K562 (cell line): ENCODE results near the gene GABARAP. TPM values are rescaled to one million over a fixed set of nuclear protein-coding genes. Genes with fewer than 3 reads are reported as not detected.
A peak's percentile ranks its signal among the peaks of the same experiment; 100 is the strongest.

Experiments
- ATAC-seq: fragments of 200-7000 bp; cut with Tn5 transposase; 3 replicates; pipeline ENCODE4 v1.9.1; 2020; ENCODE audit warnings: moderate library complexity
- BruUV-seq: library from RNA; stranded (reverse); fragments of 400-500 nt; replicated peaks from 2 replicates; lab custom pipeline; 2021; lab: Mats Ljungman, UMichigan
- CTCF ChIA-PET: fragments of 300-600 bp; formaldehyde crosslinking; extraction: SDS; loops from one replicate; lab custom pipeline; 2021; ENCODE audit warnings: low intra/inter-chr PET ratio; lab: Yijun Ruan, JAX
- POLR2A ChIA-PET: fragments of 300-600, 350-650 bp; sonication (Branson Sonifier 250); formaldehyde crosslinking; extraction: SDS; loops from one replicate; lab custom pipeline; 2021; ENCODE audit warnings: antibody characterized with exemption, inconsistent platforms; lab: Yijun Ruan, JAX
- DNase-seq, 4 experiments: peaks; one replicate each; pipeline versions ENCODE4 v3.0.0 to v3.0.0-alpha.2; 2011 to 2018; ENCODE audit warnings: low spot score in 3 of 4, mixed read lengths in 3 of 4; ENCODE audit errors: extremely low read depth in 1 of 4
- FAIRE-seq: peaks from 2 replicates; lab custom pipeline; 2011; peaks lifted over from hg19 to GRCh38; lab: Jason Lieb, UNC
- H2AFZ ChIP-seq: 2 replicates; pipeline ENCODE4 v1.6.0; 2011; ENCODE audit warnings: low read depth, low read length, control low read depth, inconsistent platforms
- H3K27ac ChIP-seq: fragments of 200-600 bp; 3 replicates; pipeline ENCODE4 v1.8.0; 2011; ENCODE audit warnings: low read depth, mild to moderate bottlenecking, control low read depth, inconsistent platforms, low read length, moderate library complexity, mixed read lengths; ENCODE audit errors: extremely low read depth
- H3K27me3 ChIP-seq, 2 experiments: fragments of 300-600 bp in 1 of 2; 2 replicates in 1 of 2; 3 replicates in 1 of 2; pipeline versions ENCODE4 v1.6.0 to v1.8.0; 2011; ENCODE audit warnings: inconsistent platforms in 2 of 2, low read length in 2 of 2, mild to moderate bottlenecking in 1 of 2, mixed read lengths in 1 of 2, moderate library complexity in 1 of 2; ENCODE audit not compliant: control insufficient read depth in 2 of 2, insufficient read depth in 2 of 2
- H3K36me3 ChIP-seq: fragments of 300-600 bp; 3 replicates; pipeline ENCODE4 v1.8.0; 2011; ENCODE audit warnings: mild to moderate bottlenecking, low read length, inconsistent platforms; ENCODE audit not compliant: control insufficient read depth, insufficient read depth
- H3K4me1 ChIP-seq, 2 experiments: fragments of 200-600 bp in 1 of 2; replicated peaks in 1 of 2; 2 replicates in 1 of 2; 3 replicates in 1 of 2; pipeline versions ENCODE4 v1.5.1 to v1.8.0; 2011; ENCODE audit warnings: inconsistent platforms in 2 of 2, low read length in 2 of 2, mild to moderate bottlenecking in 1 of 2, mixed read lengths in 1 of 2, moderate library complexity in 1 of 2; ENCODE audit not compliant: control insufficient read depth in 2 of 2, insufficient read depth in 2 of 2
- H3K4me2 ChIP-seq: 2 replicates; pipeline ENCODE4 v1.6.1; 2011; ENCODE audit warnings: low read length, control low read depth, inconsistent platforms, mixed read lengths; ENCODE audit not compliant: insufficient read depth
- H3K4me3 ChIP-seq: fragments of 200-600 bp; sonication (generic), shearing (Covaris generic); 2 replicates; pipeline ENCODE4 v1.5.1; 2016; ENCODE audit warnings: control low read depth, inconsistent platforms
- H3K79me2 ChIP-seq: fragments of 200-600 bp; 3 replicates; pipeline ENCODE4 v1.8.0; 2011; ENCODE audit warnings: low read length, inconsistent platforms; ENCODE audit not compliant: control insufficient read depth, insufficient read depth
- H3K9ac ChIP-seq, 2 experiments: 2 replicates each; pipeline versions ENCODE4 v1.6.0 to v1.6.1; 2011; ENCODE audit warnings: low read depth in 2 of 2, low read length in 2 of 2, control low read depth in 1 of 2, inconsistent platforms in 1 of 2, mild to moderate bottlenecking in 1 of 2, mixed read lengths in 1 of 2; ENCODE audit not compliant: insufficient read depth in 1 of 2
- H3K9me1 ChIP-seq: one replicate; pipeline ENCODE4 v1.6.0; 2011; ENCODE audit warnings: inconsistent platforms, mild to moderate bottlenecking, low read length, moderate library complexity; ENCODE audit not compliant: control insufficient read depth, insufficient read depth
- H3K9me3 ChIP-seq: replicated peaks from 2 replicates; pipeline ENCODE4 v1.5.1; 2011; ENCODE audit warnings: low read depth, low read length, inconsistent platforms; ENCODE audit not compliant: control insufficient read depth, insufficient read depth
- H4K20me1 ChIP-seq: replicated peaks from 2 replicates; pipeline ENCODE4 v1.6.1; 2011; ENCODE audit warnings: low read length, inconsistent platforms, mixed read lengths; ENCODE audit not compliant: control insufficient read depth, insufficient read depth
- CHD4 ChIP-seq: fragments of 200-600 bp; sonication (generic); IDR thresholded peaks from 3 replicates; pipeline ENCODE4 v1.6.1; 2012; ENCODE audit warnings: low read depth, mild to moderate bottlenecking, mixed read lengths, low read length, inconsistent platforms; ENCODE audit not compliant: insufficient read depth, insufficient replicate concordance, poor library complexity, severe bottlenecking
- ERF ChIP-seq: fragments of 450-650 bp; formaldehyde crosslinking; IDR thresholded peaks from 2 replicates; pipeline ENCODE4 v1.4.0; 2020; ENCODE audit warnings: mild to moderate bottlenecking, mixed read lengths
- FOS ChIP-seq: IDR thresholded peaks from 3 replicates; pipeline ENCODE4 v1.6.1; 2011; ENCODE audit not compliant: insufficient read length; ENCODE audit errors: extremely low read depth
- FOXJ3 ChIP-seq: sonication (generic); formaldehyde crosslinking; IDR thresholded peaks from 2 replicates; pipeline ENCODE4 v1.4.0; 2020; ENCODE audit warnings: mild to moderate bottlenecking, missing genetic modification reagents
- HMBOX1 ChIP-seq: sonication (generic); IDR thresholded peaks from 2 replicates; pipeline ENCODE4 v1.6.1; 2016
- MEIS2 ChIP-seq: fragments of 450-650 bp; IDR thresholded peaks from 2 replicates; pipeline ENCODE4 v1.6.1; 2014; ENCODE audit warnings: mild to moderate bottlenecking; ENCODE audit not compliant: partially characterized antibody
- NR3C1 ChIP-seq: sonication (generic); formaldehyde crosslinking; IDR thresholded peaks from 2 replicates; pipeline ENCODE4 v1.8.1; 2022; ENCODE audit warnings: missing genetic modification reagents
- PATZ1 ChIP-seq: fragments of 250-450 bp; sonication (Bioruptor Pico); IDR thresholded peaks from 2 replicates; pipeline ENCODE4 v1.5.0; 2020; ENCODE audit warnings: mild to moderate bottlenecking, borderline replicate concordance
- PBX2 ChIP-seq, 2 experiments: IDR thresholded peaks in 1 of 2; conservative IDR thresholded peaks in 1 of 2; 2 replicates each; pipeline ENCODE4 v1.6.1; 2016; ENCODE audit warnings: low read depth in 2 of 2, mild to moderate bottlenecking in 1 of 2, missing compliant biosample characterization in 1 of 2, missing genetic modification characterization in 1 of 2, moderate library complexity in 1 of 2
- RHOXF2B ChIP-seq: fragments of 250-450 bp; sonication (Bioruptor Pico); conservative IDR thresholded peaks from 2 replicates; pipeline ENCODE4 v1.5.1; 2021
- SRSF3 ChIP-seq: fragments of 200-400 bp; formaldehyde crosslinking; IDR thresholded peaks from 2 replicates; pipeline ENCODE4 v1.6.1; 2016; ENCODE audit warnings: mild to moderate bottlenecking, low read length, moderate library complexity; ENCODE audit not compliant: insufficient read depth
- ZC3H8 ChIP-seq: fragments of 450-650 bp; IDR thresholded peaks from 2 replicates; pipeline ENCODE4 v1.6.1; 2017
- ZNF395 ChIP-seq: fragments of 200-800 bp; sonication (Bioruptor generic); IDR thresholded peaks from 2 replicates; pipeline ENCODE4 v1.6.1; 2017; ENCODE audit warnings: missing genetic modification characterization, missing compliant biosample characterization
- WGBS: fragments of 100-300 bp; shearing (Covaris generic); methylation state at CpG from one replicate; pipeline ENCODE4 v1.1.6; 2016; ENCODE audit warnings: low coverage, mixed read lengths; ENCODE audit not compliant: insufficient coverage; ENCODE audit errors: missing lambda C conversion rate; 5-methylcytosine and 5-hydroxymethylcytosine counted together
- in situ Hi-C: fragments of 300-500 bp; cut with MboI; formaldehyde crosslinking; loops from 4 replicates; pipeline ENCODE4 v1.15.0; 2018; ENCODE audit warnings: inconsistent platforms, mixed read lengths
- intact Hi-C: fragments of 100-400 bp; cut with micrococcal nuclease; formaldehyde crosslinking; loops from 2 replicates; pipeline ENCODE4 v1.14.2; 2022
- polyA plus RNA-seq, 8 experiments: library from polyadenylated mRNA; depleted of rRNA in 4 of 8; stranded (reverse) in 5 of 8; unstranded in 3 of 8; fragments of >200 nt; fragmentation: Nextera tagmentation in 2 of 8; fragmentation: Illumina TruSeq in 1 of 8; extraction: Ambion mirVana in 2 of 8; extraction: Trizol in 1 of 8; gene quantifications; 2 replicates each; pipeline versions ENCODE4 v1.2.1 to v1.2.3, GENCODE V29; 2011 to 2014; ENCODE audit warnings: inconsistent platforms in 1 of 8, missing spikeins in 1 of 8
- total RNA-seq, 7 experiments: library from RNA; depleted of rRNA in 6 of 7; stranded (reverse); fragments of >200 nt in 6 of 7; fragmentation: Illumina TruSeq in 2 of 7; extraction: Trizol in 2 of 7; gene quantifications; 2 replicates each; pipeline versions ENCODE4 v1.2.1 to v1.2.3, GENCODE V29; 2011 to 2021; ENCODE audit warnings: low replicate concordance in 1 of 7

Gene GABARAP
- total and polyA plus RNA-seq, 9 of the 15 experiments (the other 6 are each of a cell fraction or from before 2014, with no cell fraction given): 47.5 to 373 (median 152) TPM

GRCh38 chr17:7233701-7234082 lies 8.6 kb downstream of the GABARAP start (continued):
- TF ChIP-seq PATZ1 (CRISPR knock-in tag): 0 out of 2 replicates have a peak, but pooled peaks have one; percentile 16
- no peak for TF ChIP-seq NR3C1 (CRISPR knock-in tag)
- TF ChIP-seq ERF (CRISPR knock-in tag): no peak

GRCh38 chr17:7232114-7232513 lies 10.1 kb downstream of the GABARAP start:
- H3K9me3 ChIP-seq: no peaks in the 10 kb centered on the region
- peaks cover 25 to 30% of the 10 kb centered on the region in 2 experiments; a peak in 4 of 5 replicates for H3K4me1 ChIP-seq
- in situ Hi-C loops (no loop called here), intact Hi-C loops (no loop called here)
- peaks cover 71% of the 10 kb centered on the region; the same call in 2 of the 3 replicates for H3K36me3 ChIP-seq
- peaks cover 4% of the 10 kb centered on the region for H3K9me1 ChIP-seq
- WGBS: 13% methylated on average over 5 of the region's 5 CpGs
- CTCF ChIA-PET: no interaction called here
- FAIRE-seq (peak; percentile 23), ATAC-seq (no peak), DNase-seq (no peak)
- no peaks in the 10 kb centered on the region for H3K27me3 ChIP-seq
- peak overlapping the region; percentile 81 for H3K4me2 ChIP-seq
- POLR2A ChIA-PET: interaction anchor here (6.6 kb wide), 1 partner anchor 10 kb away, joined by 73 read pairs; the partner anchor contains the start of genes ACADVL and DLG4
- TSS peak; percentile 17 for BruUV-seq
- peak overlapping the region; percentile 73 for H3K4me3 ChIP-seq
- no peak overlapping the region for H2AFZ ChIP-seq
- peaks cover 7% of the 10 kb centered on the region for H4K20me1 ChIP-seq
- H3K27ac ChIP-seq: peak overlapping the region; percentile 46; the same call in 2 of the 3 replicates
- peaks cover 66% of the 10 kb centered on the region for H3K79me2 ChIP-seq
- peak overlapping the region in 1 of 2 experiments; percentile 45; a peak in 3 of 4 replicates for H3K9ac ChIP-seq
- no peak for TF ChIP-seq FOXJ3
- no peak for TF ChIP-seq SRSF3
- 0 out of 2 replicates have a peak, but pooled peaks have one; percentile 37 for TF ChIP-seq HMBOX1
- peak; percentile 90 for TF ChIP-seq MEIS2
- TF ChIP-seq ZC3H8: no peak
- TF ChIP-seq RHOXF2B: no peak
- TF ChIP-seq FOS: no peak
- TF ChIP-seq PBX2 (CRISPR knock-in tag; IDR thresholded peaks at IDR 0.05; ENCODE audit: low read depth): no peak
- peak; percentile 83 for TF ChIP-seq PBX2 (tag; conservative IDR thresholded peaks at IDR 0.05; ENCODE audit: low read depth)
- TF ChIP-seq CHD4: no peak
- 0 out of 2 replicates have a peak, but pooled peaks have one; percentile 15 for TF ChIP-seq ZNF395 (CRISPR knock-in tag)
